Fibroblast of the aortic adventitia (primary cell): ENCODE data around the gene TENT5C. TPM values are rescaled to one million over a fixed set of nuclear protein-coding genes. Genes with fewer than 3 reads are reported as not detected.

Source experiments
- DNase-seq: peaks from one replicate; pipeline ENCODE4 v3.0.0-alpha.2; 2010; ENCODE audit warnings: low read depth
- H3K4me3 ChIP-seq: 2 replicates; pipeline ENCODE4 v1.5.1; 2011; ENCODE audit warnings: low read depth, mild to moderate bottlenecking, control low read depth, low read length, moderate library complexity
- CTCF ChIP-seq: IDR thresholded peaks from 2 replicates; pipeline ENCODE4 v1.5.1; 2011; ENCODE audit warnings: mild to moderate bottlenecking, low read length, control low read depth, inconsistent platforms; ENCODE audit not compliant: insufficient read depth
- total RNA-seq: library from RNA; depleted of rRNA; stranded (reverse); fragments of >200 nt; gene quantifications from 2 replicates; pipeline ENCODE4 v1.2.3, GENCODE V29; 2012; ENCODE audit warnings: low replicate concordance

The TENT5C gene
- total RNA-seq, 1 donor = 0.45 TPM

GRCh38 chr1:117590273-117590925, 15.4 kb upstream of the TENT5C start:
- no peak overlapping the region for H3K4me3 ChIP-seq
- no peak for DNase-seq
- no peak for TF ChIP-seq CTCF

GRCh38 chr1:117591252-117591651, 14.6 kb upstream of the TENT5C start:
- no peak overlapping the region for H3K4me3 ChIP-seq
- no peak for TF ChIP-seq CTCF
- no peak for DNase-seq

GRCh38 chr1:117592155-117592554, 13.7 kb upstream of the TENT5C start:
- DNase-seq = no peak
- H3K4me3 ChIP-seq = no peak overlapping the region
- TF ChIP-seq CTCF = no peak

- TF ChIP-seq CTCF = no peak
- no peak for DNase-seq
- H3K4me3 ChIP-seq = no peak overlapping the region
These were observed 11.4 kb upstream of the TENT5C start for GRCh38 chr1:117594261-117594990.

GRCh38 chr1:117596023-117596720, 9.7 kb upstream of the TENT5C start:
- no peak for TF ChIP-seq CTCF
- DNase-seq = no peak
- no peak overlapping the region for H3K4me3 ChIP-seq

GRCh38 chr1:117598489-117598888, 7.4 kb upstream of the TENT5C start:
- TF ChIP-seq CTCF = no peak
- H3K4me3 ChIP-seq = no peak overlapping the region
- no peak for DNase-seq
